ENCODE measurements around the gene CYB5R4. TPM values are rescaled to one million over a fixed set of nuclear protein-coding genes. Genes with fewer than 3 reads are reported as not detected.

The CYB5R4 gene
- polyA plus RNA-seq, 1 donor from 2014 or later = 18.0 TPM

GRCh38 chr6:83976871-83977270, 117.4 kb downstream of the CYB5R4 start:
- H3K9ac ChIP-seq (ENCODE audit: low read length) = no peak overlapping the region
- H3K36me3 ChIP-seq (ENCODE audit: insufficient read depth, low read length) = no peaks in the 10 kb centered on the region
- no peak overlapping the region for H3K4me2 ChIP-seq (ENCODE audit: low read length)
- H3K4me3 ChIP-seq (ENCODE audit: low read length) = no peak overlapping the region
- no peaks in the 10 kb centered on the region for H3K27me3 ChIP-seq (ENCODE audit: insufficient read depth, low read depth, low read length)
- H3K9me3 ChIP-seq (ENCODE audit: low read length) = peaks cover 7% of the 10 kb centered on the region
- TF ChIP-seq SMC3 (conservative IDR thresholded peaks at IDR 0.05; ENCODE audit: poor library complexity) (no peak), EZH2 (IDR thresholded peaks at IDR 0.05; ENCODE audit: borderline replicate concordance, insufficient read depth, low read length, poor library complexity, severe bottlenecking) (no peak), REST (IDR thresholded peaks at IDR 0.05; ENCODE audit: borderline replicate concordance) (no peak), CTCF (IDR thresholded peaks at IDR 0.05; ENCODE audit: poor library complexity, severe bottlenecking) (no peak)
- H3K9me2 ChIP-seq (ENCODE audit: insufficient read depth, low read length) = no peaks in the 10 kb centered on the region
- no peaks in the 10 kb centered on the region for H3F3A ChIP-seq (ENCODE audit: insufficient read depth, low read length, poor library complexity, severe bottlenecking)
- H2AFZ ChIP-seq (ENCODE audit: low read depth, low read length) = no peak overlapping the region
- no peaks in the 10 kb centered on the region for H4K20me1 ChIP-seq (ENCODE audit: insufficient read depth)
- H3K79me2 ChIP-seq (replicated peaks; ENCODE audit: insufficient read depth, low read length) = no peaks in the 10 kb centered on the region
- no peak overlapping the region for H3K27ac ChIP-seq (ENCODE audit: low read length)

DNA sequence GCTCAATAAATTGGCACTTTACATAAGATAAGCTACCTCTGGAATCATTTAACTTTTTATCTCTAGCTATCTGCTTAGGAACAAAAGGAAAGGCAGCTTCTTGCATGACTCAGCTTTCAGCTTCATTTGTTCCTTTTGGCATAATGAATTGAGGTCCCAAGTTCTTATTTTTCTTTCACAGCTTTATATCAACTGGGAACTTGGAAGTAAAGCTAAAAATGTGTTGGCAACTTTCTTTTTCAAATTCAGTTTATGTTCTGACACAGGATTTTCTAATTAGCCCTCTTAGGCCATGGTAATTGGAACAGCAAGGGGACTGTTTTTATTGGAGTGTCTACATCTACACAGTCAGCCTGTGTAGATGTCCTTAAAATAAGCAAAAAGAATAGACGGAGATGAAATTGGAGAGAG, 118.8 kb downstream of the CYB5R4 start:
- no peak for TF ChIP-seq EP300 (conservative IDR thresholded peaks at IDR 0.05; ENCODE audit: poor library complexity, severe bottlenecking)
- TF ChIP-seq POLR2AphosphoS5 (IDR thresholded peaks at IDR 0.05) = no peak
- no peak for TF ChIP-seq CTCF (IDR thresholded peaks at IDR 0.05; ENCODE audit: poor library complexity, severe bottlenecking)
- no peak for TF ChIP-seq EZH2 (IDR thresholded peaks at IDR 0.05; ENCODE audit: borderline replicate concordance, insufficient read depth, low read length, poor library complexity, severe bottlenecking)
- TF ChIP-seq MXI1 (conservative IDR thresholded peaks at IDR 0.05; ENCODE audit: poor library complexity, severe bottlenecking) = no peak
- no peak for TF ChIP-seq SMC3 (conservative IDR thresholded peaks at IDR 0.05; ENCODE audit: poor library complexity)
- no peak for TF ChIP-seq REST (IDR thresholded peaks at IDR 0.05; ENCODE audit: borderline replicate concordance)
- TF ChIP-seq RAD21 (conservative IDR thresholded peaks at IDR 0.05) = no peak
- Histone ChIP-seq H2AFZ (ENCODE audit: low read depth, low read length) (no peak overlapping the region), H3K9me3 (ENCODE audit: low read length) (peaks cover 7% of the 10 kb centered on the region), H3K4me2 (ENCODE audit: low read length) (no peak overlapping the region), H3K27me3 (ENCODE audit: insufficient read depth, low read depth, low read length) (no peaks in the 10 kb centered on the region), H3K36me3 (ENCODE audit: insufficient read depth, low read length) (no peaks in the 10 kb centered on the region), H3K9me2 (ENCODE audit: insufficient read depth, low read length) (no peaks in the 10 kb centered on the region), H3K9ac (ENCODE audit: low read length) (no peak overlapping the region), H3F3A (ENCODE audit: insufficient read depth, low read length, poor library complexity, severe bottlenecking) (no peaks in the 10 kb centered on the region), H3K4me3 (ENCODE audit: low read length) (no peak overlapping the region), H3K79me2 (replicated peaks; ENCODE audit: insufficient read depth, low read length) (no peaks in the 10 kb centered on the region), H4K20me1 (ENCODE audit: insufficient read depth) (no peaks in the 10 kb centered on the region), H3K27ac (ENCODE audit: low read length) (no peak overlapping the region)
